IPS DF 4.7 (cell line): ENCODE measurements around the gene DGKA.
A peak's percentile ranks its signal among the peaks of the same experiment; 100 is the strongest.
"Not testable (repeated sequence)": the region's sequence is repeated elsewhere in the genome, so short reads cannot be mapped to it uniquely, and the experiment has no call there.

ENCODE experiments used
- DNase-seq: peaks from one replicate; pipeline ENCODE4 v3.0.0-alpha.2; 2013; ENCODE audit warnings: low spot score; ENCODE audit errors: extremely low read depth

The DGKA gene

GRCh38 chr12:55966408-55967281 lies 35.7 kb downstream of the DGKA start, which contains the start of gene CDK2:
CDK2 (plus strand) TSS chr12:55966830; CDS start chr12:55967009, 179 bp downstream.
- DNase-seq: no peak

GRCh38 chr12:55969356-55969755 lies 38.4 kb downstream of the DGKA start:
- DNase-seq: no peak

- no peak for DNase-seq
Measured at GRCh38 chr12:55970775-55971174, 39.8 kb downstream of the DGKA start.

GRCh38 chr12:55972042-55972441 lies 41.1 kb downstream of the DGKA start:
- no peak for DNase-seq

GRCh38 chr12:55972456-55972855 lies 41.5 kb downstream of the DGKA start:
- no peak for DNase-seq

- no peak for DNase-seq
Measured at GRCh38 chr12:55972911-55973598, 42.1 kb downstream of the DGKA start.

GRCh38 chr12:55973599-55974307 lies 42.8 kb downstream of the DGKA start, which contains the start of gene RAB5B:
RAB5B (plus strand) TSS chr12:55974078; CDS start chr12:55986961, 12,883 bp downstream.
- peak; percentile 100 for DNase-seq

- no peak for DNase-seq
Measured at GRCh38 chr12:55974308-55974730, 43.4 kb downstream of the DGKA start.

- no peak for DNase-seq
Measured at GRCh38 chr12:55978393-55978792, 47.4 kb downstream of the DGKA start.

GRCh38 chr12:55979069-55979468 lies 48.1 kb downstream of the DGKA start:
- DNase-seq: no peak

- not testable (repeated sequence) for DNase-seq
Measured at GRCh38 chr12:55981882-55982281, 50.9 kb downstream of the DGKA start.

GRCh38 chr12:55982319-55982936 lies 51.5 kb downstream of the DGKA start:
- no peak for DNase-seq

- no peak for DNase-seq
Measured at GRCh38 chr12:55983232-55983842, 52.4 kb downstream of the DGKA start.

- DNase-seq: no peak
Measured at GRCh38 chr12:55984861-55985260, 53.9 kb downstream of the DGKA start.

GRCh38 chr12:55985341-55985740 lies 54.4 kb downstream of the DGKA start:
- DNase-seq: no peak

GRCh38 chr12:55985976-55986375 lies 55.0 kb downstream of the DGKA start:
- not testable (repeated sequence) for DNase-seq

GRCh38 chr12:55991110-55991509 lies 60.1 kb downstream of the DGKA start:
- DNase-seq: no peak

- DNase-seq: no peak
Measured at GRCh38 chr12:55993230-55993853, 62.4 kb downstream of the DGKA start.

- DNase-seq: no peak
Measured at GRCh38 chr12:55995366-55995765, 64.4 kb downstream of the DGKA start.

GRCh38 chr12:55996201-55996714 lies 65.3 kb downstream of the DGKA start:
- no peak for DNase-seq
